ENCODE measurements around the gene PLEKHG3. TPM values are rescaled to one million over a fixed set of nuclear protein-coding genes. Genes with fewer than 3 reads are reported as not detected.

PLEKHG3 gene
- total RNA-seq, 1 donor from 2014 or later = 16.7 TPM

GRCh38 chr14:64725261-64725815, 21.1 kb downstream of the PLEKHG3 start:
- no peak for DNase-seq (ENCODE audit: extremely low read depth, low read depth, low spot score)

DNA sequence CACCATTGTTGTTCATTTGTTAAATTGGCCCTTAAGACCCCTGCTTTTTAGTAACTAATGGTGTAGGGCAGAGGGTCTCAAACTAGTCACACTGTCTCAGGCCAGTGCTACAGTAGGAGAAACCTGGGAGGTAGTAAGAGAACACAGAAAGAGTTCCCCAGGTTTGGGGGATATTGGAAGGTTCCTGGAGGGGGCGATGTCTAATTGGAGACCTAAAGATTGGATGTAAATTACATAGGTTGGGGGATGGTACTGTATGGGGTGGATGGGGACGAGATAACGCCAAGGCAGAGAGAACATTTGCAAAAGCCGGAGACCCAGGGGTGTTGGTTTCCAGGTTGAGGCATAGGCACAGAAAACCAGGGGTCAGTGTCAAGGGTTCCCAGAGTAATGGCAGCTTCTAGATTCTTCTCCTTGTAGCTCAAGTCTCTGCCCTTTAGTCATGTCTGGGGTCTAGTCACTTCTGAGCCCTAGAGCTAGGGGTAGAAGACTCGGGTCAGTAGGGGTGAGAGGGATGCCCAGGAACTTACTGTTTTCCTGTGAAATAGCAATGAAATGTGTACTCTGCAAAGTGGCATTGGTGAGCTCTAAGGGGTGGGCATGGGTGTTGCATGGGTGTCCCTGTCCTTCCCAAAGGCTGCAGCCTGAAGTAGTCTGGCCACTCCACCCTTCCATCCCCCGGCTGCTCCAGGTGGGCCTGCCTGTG, 21.8 kb downstream of the PLEKHG3 start:
- no peak for DNase-seq (ENCODE audit: extremely low read depth, low read depth, low spot score)

DNA sequence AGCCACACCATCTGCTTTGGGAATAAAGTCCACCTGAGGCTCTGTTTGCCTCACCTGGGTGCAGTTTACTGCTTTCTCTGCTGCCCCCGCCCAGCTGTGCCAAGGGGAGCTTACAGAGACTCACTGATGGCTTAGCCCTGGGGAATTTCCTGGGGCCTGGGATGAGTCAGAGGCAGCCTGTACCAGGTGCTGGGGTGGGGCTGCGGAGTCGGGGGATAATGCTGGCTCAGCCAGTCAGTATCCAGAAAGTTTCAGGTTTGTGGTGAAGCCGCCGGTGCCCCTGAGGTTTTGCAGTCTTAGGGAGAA, 22.3 kb downstream of the PLEKHG3 start:
- no peak for DNase-seq (ENCODE audit: extremely low read depth, low read depth, low spot score)

- DNase-seq (ENCODE audit: extremely low read depth, low read depth, low spot score) = no peak
These were observed 23.4 kb downstream of the PLEKHG3 start for GRCh38 chr14:64727551-64728071.

- no peak for DNase-seq (ENCODE audit: extremely low read depth, low read depth, low spot score)
These were observed 23.9 kb downstream of the PLEKHG3 start for GRCh38 chr14:64728106-64728505.

GRCh38 chr14:64728856-64729255, 24.6 kb downstream of the PLEKHG3 start:
- DNase-seq (ENCODE audit: extremely low read depth, low read depth, low spot score) = no peak

GRCh38 chr14:64729386-64730060, 25.3 kb downstream of the PLEKHG3 start:
- no peak for DNase-seq (ENCODE audit: extremely low read depth, low read depth, low spot score)

GRCh38 chr14:64730061-64730440, 25.8 kb downstream of the PLEKHG3 start:
- no peak for DNase-seq (ENCODE audit: extremely low read depth, low read depth, low spot score)

DNA sequence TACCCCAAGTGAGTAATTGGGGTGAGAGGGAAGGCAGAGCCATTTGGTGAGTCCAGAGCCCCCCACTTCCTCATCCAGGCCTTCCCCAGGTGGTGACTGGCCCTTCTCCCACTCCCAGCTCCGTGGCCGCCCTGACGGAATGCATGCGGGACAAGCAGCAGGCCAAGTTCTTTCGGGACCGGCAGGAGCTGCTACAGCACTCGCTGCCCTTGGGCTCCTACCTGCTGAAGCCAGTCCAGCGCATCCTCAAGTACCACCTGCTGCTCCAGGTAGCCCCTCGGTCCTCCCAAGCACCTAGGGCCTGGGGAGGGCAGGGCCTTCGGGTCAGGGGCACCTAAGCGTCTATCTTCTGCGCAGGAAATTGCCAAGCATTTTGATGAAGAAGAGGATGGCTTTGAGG, 26.5 kb downstream of the PLEKHG3 start:
- no peak for DNase-seq (ENCODE audit: extremely low read depth, low read depth, low spot score)

DNA sequence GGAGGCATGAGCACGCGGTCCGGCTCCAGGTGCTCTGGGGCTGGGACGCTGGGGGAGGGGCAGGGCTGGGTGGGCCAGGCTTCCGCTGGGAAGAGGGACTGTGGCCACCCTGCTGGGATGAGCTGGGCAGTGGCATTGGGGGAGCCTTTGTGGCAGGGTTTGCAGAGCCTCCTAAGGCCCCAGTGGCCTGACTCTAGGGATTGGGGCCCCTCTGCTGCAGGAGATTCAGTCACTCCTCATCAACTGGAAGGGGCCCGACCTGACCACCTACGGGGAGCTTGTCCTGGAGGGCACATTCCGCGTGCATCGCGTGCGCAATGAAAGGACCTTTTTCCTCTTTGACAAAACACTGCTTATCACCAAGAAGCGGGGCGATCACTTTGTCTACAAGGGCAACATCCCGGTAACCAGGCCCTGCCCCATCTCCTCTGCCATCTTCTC, 26.9 kb downstream of the PLEKHG3 start:
- DNase-seq (ENCODE audit: extremely low read depth, low read depth, low spot score) = no peak

DNA sequence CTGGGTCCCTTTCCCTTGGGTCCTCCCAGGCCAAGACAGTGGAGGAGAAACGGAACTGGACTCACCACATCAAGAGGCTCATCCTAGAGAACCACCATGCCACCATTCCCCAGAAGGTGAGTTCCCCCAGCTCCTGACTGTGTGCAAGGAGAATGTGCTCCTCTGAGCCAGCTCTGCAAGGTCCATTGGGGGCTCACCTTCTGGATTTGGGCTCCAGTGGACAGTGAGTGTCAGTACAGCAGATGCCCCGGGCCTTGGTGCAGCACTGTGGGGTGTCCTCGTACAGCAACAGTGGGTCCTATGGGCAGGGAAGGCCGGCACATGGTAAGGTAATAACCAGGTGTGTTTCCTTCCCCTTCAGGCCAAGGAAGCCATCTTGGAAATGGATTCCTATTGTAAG, 27.8 kb downstream of the PLEKHG3 start:
- no peak for DNase-seq (ENCODE audit: extremely low read depth, low read depth, low spot score)

- DNase-seq (ENCODE audit: extremely low read depth, low read depth, low spot score) = no peak
These were observed 28.4 kb downstream of the PLEKHG3 start for GRCh38 chr14:64732536-64733120.

- DNase-seq (ENCODE audit: extremely low read depth, low read depth, low spot score) = no peak
These were observed 29.1 kb downstream of the PLEKHG3 start for GRCh38 chr14:64733321-64733720.

GRCh38 chr14:64733899-64734298, 29.7 kb downstream of the PLEKHG3 start:
- DNase-seq (ENCODE audit: extremely low read depth, low read depth, low spot score) = no peak

DNA sequence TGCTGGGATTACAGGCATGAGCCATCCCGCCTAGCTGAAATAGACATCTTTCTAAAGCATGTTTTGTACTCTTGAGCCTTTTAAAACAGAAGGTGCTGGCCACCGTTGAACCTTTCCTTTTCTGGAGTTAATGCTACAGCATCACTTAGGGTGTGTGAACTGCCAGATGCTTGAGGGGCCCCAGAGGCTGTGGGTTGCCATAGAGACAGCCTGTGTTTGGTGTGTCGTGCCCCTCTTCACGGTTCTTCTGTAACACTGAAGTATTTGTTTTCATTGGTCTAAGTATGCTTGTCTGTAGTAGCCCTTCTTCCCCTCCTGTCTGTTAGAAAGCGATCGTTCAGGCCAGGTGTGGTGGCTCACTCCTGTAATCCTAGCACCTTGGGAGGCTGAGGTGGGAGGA, 30.8 kb downstream of the PLEKHG3 start:
- no peak for DNase-seq (ENCODE audit: extremely low read depth, low read depth, low spot score)

DNA sequence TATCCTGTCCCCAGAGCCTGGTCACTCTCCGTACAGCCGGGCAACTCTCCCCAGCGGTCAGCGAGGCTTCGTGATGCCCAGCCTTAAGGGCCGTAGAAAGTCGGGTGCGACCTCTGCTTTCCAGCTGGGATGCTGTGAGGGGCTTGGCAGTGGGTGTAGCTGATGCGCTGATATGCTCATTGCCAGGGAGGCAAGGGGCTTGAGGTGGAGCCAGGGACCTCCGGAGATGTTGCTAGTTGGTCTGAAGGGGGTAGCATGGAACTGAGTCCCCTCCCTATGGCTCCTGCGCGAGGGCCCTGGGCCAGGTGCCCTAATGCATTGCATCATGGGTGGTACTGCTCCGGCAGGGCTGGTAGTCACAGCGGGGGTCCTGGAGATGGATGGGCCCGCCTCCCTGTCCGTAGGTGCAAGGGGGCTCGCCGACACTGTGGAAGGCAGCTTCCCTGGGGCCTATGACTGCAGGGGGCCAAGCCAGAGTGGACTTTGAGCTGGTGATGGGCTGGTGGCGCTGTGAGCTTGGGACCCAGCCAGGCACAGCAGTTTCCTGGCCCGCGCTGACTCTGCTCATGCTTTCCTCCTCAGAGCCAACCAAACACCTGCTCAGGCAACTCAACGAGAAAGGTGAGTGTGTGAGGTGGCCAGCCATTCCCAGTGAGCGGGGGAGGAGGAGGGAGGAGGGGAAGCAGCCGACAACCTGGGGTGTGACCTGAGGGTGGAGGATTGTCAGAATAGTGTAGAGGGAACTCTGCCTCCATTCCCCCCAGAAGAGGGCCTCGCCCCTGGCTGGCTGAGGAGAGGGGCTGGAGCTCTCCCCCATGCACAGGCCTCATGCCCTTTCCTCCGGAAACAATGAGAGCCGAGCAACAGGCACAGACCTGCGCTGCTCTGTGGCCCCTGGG, 32.3 kb downstream of the PLEKHG3 start:
- DNase-seq (ENCODE audit: extremely low read depth, low read depth, low spot score) = no peak

- no peak for DNase-seq (ENCODE audit: extremely low read depth, low read depth, low spot score)
These were observed 33.4 kb downstream of the PLEKHG3 start for GRCh38 chr14:64737391-64738280.

GRCh38 chr14:64738281-64738804, 34.1 kb downstream of the PLEKHG3 start:
- DNase-seq (ENCODE audit: extremely low read depth, low read depth, low spot score) = no peak

DNA sequence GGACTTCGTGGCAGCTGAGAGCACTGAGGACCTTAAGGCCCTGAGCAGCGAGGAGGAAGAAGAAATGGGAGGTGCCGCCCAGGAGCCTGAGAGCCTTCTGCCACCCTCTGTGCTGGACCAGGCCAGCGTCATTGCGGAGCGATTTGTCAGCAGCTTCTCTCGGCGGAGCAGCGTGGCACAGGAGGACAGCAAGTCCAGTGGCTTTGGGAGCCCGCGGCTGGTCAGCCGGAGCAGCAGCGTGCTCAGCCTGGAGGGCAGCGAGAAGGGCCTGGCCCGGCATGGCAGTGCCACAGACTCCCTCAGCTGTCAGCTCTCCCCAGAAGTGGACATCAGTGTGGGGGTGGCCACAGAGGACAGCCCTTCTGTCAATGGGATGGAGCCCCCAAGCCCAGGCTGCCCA, 37.0 kb downstream of the PLEKHG3 start:
- DNase-seq (ENCODE audit: extremely low read depth, low read depth, low spot score) = no peak
